IPS DF 6.9 (cell line): ENCODE results near the gene SPPL2B.

Source experiments
- DNase-seq: peaks from one replicate; pipeline ENCODE4 v3.0.0-alpha.2; 2013; ENCODE audit warnings: low read depth, low spot score
- H3K27ac ChIP-seq: one replicate; pipeline ENCODE4 v1.5.1; 2013; ENCODE audit warnings: low read length, control low read depth
- H3K27me3 ChIP-seq: 2 replicates; pipeline ENCODE4 v1.6.1; 2013; ENCODE audit warnings: mild to moderate bottlenecking, low read length; ENCODE audit not compliant: control insufficient read depth, insufficient read depth
- H3K36me3 ChIP-seq: 2 replicates; pipeline ENCODE4 v1.6.1; 2013; ENCODE audit warnings: low read length; ENCODE audit not compliant: control insufficient read depth, insufficient read depth
- H3K4me1 ChIP-seq: 2 replicates; pipeline ENCODE4 v1.6.1; 2013; ENCODE audit warnings: low read length; ENCODE audit not compliant: control insufficient read depth, insufficient read depth
- H3K4me3 ChIP-seq: 2 replicates; pipeline ENCODE4 v1.5.1; 2013; ENCODE audit warnings: mild to moderate bottlenecking, low read length
- H3K9me3 ChIP-seq: 2 replicates; pipeline ENCODE4 v1.6.1; 2013; ENCODE audit warnings: low read length, inconsistent platforms; ENCODE audit not compliant: control insufficient read depth, insufficient read depth
- WGBS: extraction: QIAGEN DNeasy Blood & Tissue Kit; methylation state at CpG from one replicate; pipeline ENCODE4 v1.1.7; 2013; ENCODE audit warnings: mixed read lengths, missing lambda C conversion rate; ENCODE audit not compliant: insufficient read length, insufficient coverage; 5-methylcytosine and 5-hydroxymethylcytosine counted together

Gene SPPL2B

DNA sequence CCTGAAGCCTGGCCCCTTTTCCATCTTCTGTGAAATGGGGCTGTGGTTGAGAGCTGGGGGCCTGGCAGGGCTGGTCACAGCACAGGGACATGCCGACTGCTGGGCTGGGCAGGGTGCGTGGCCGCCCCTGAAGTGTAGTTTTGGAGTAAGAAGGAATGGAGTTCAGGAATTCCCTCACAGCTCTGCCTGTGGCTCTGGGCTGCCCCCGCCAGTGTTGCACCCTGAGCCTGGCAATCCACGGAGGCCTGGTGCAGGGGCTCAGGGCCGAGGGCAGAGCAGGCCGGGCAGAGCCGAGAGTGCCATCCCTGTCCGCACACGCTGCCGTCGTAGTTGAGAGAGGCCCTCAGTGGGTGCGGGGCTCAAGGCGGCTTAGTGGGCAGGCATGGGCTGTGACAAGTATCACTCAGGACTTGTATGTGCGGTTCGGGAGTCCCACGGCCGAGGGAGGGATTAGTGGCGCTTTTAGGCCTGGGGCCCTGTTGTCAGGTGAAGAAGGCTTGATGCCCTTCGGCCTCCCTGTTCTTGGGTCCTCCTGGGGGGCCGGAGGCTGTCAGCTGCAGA, 9.7 kb downstream of the SPPL2B start:
- no peak overlapping the region for H3K27ac ChIP-seq
- H3K4me3 ChIP-seq: no peak overlapping the region
- H3K4me1 ChIP-seq: peaks cover 4% of the 10 kb centered on the region
- no peaks in the 10 kb centered on the region for H3K27me3 ChIP-seq
- no peaks in the 10 kb centered on the region for H3K9me3 ChIP-seq
- peaks cover 22% of the 10 kb centered on the region for H3K36me3 ChIP-seq
- no peak for DNase-seq
- WGBS: no CpG with 5 or more reads among the region's 21 CpGs

- H3K4me3 ChIP-seq: no peak overlapping the region
- WGBS: no CpG with 5 or more reads among the region's 54 CpGs
- no peaks in the 10 kb centered on the region for H3K27me3 ChIP-seq
- no peak for DNase-seq
- H3K36me3 ChIP-seq: peaks cover 22% of the 10 kb centered on the region
- no peaks in the 10 kb centered on the region for H3K9me3 ChIP-seq
- no peak overlapping the region for H3K27ac ChIP-seq
- H3K4me1 ChIP-seq: peaks cover 4% of the 10 kb centered on the region
Measured at GRCh38 chr19:2338751-2339643, 10.5 kb downstream of the SPPL2B start.

GRCh38 chr19:2339644-2340310, 11.3 kb downstream of the SPPL2B start:
- no peak overlapping the region for H3K27ac ChIP-seq
- WGBS: no CpG with 5 or more reads among the region's 52 CpGs

DNA sequence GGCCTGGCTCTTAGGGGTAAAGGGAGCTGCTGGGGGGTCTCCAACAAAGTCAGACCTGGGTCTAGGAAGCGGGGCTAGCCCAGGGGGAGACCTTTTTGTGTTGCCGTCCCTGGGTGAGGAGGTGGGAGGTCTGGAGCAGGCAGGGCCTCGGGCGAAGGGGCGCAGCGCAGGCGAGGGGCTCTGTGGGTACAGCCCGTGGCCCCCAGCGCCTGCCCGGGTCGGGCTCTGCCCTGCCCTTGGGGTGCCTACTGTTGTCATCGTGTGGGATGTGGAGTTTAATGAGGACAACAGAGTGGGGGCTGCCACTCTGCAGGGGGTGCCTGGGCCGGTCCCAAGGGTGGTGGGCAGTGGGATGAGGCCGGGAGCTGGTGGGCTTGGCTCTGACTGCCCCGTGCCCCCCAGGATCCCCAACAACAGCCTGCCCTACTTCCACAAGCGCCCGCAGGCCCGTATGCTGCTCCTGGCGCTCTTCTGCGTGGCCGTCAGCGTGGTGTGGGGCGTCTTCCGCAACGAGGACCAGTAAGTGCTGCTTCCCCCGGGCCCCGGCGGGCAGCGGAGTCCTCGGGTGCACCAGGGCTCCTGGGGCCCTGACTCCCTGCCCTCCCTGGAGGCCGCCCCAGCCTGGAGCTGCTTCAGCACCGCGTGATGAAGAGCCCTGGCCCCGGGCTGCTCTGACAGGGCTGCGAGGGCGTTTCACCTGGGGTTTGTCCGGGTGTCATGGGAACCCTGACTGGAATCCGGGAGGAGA, 12.2 kb downstream of the SPPL2B start:
- no peak for DNase-seq
- Histone ChIP-seq H3K27me3 (no peaks in the 10 kb centered on the region), H3K36me3 (peaks cover 25% of the 10 kb centered on the region), H3K4me3 (no peak overlapping the region), H3K4me1 (peaks cover 4% of the 10 kb centered on the region), H3K27ac (no peak overlapping the region), H3K9me3 (no peaks in the 10 kb centered on the region)
- no CpG with 5 or more reads among the region's 38 CpGs for WGBS

More at GRCh38 chr19:2339644-2340310, 11.3 kb downstream of the SPPL2B start:
- no peak for DNase-seq
- H3K9me3 ChIP-seq: no peaks in the 10 kb centered on the region
- no peak overlapping the region for H3K4me3 ChIP-seq
- H3K36me3 ChIP-seq: peaks cover 22% of the 10 kb centered on the region
- no peaks in the 10 kb centered on the region for H3K27me3 ChIP-seq
- peaks cover 4% of the 10 kb centered on the region for H3K4me1 ChIP-seq

DNA sequence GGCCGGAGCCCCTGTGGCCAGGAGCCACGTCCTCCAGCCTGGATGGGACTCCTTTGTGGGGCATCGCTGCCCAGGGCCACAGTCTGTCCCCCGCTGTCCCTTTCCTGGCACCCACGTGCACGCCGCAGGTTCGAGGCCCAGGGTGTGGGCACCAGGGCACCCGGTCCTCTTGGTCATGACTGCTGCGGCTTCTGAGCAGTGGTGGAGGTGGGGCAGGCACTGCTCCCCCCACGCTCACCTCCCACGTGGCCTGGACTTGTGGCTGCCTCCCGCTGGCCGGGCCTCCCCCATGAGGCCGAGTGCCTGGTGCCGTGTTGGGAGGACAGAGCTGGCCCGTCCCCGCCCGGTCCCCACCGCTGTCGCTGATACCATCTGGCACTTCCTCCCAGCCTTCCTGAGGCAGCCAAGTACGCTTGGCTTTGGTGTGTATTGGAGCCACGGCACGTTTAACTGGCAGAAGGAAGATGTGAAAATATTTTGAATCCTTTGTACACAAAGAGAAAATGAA, 12.8 kb downstream of the SPPL2B start:
- H3K27me3 ChIP-seq: no peaks in the 10 kb centered on the region
- no peaks in the 10 kb centered on the region for H3K9me3 ChIP-seq
- H3K27ac ChIP-seq: no peak overlapping the region
- H3K36me3 ChIP-seq: peaks cover 25% of the 10 kb centered on the region
- DNase-seq: no peak
- no CpG with 5 or more reads among the region's 24 CpGs for WGBS
- H3K4me3 ChIP-seq: no peak overlapping the region
- H3K4me1 ChIP-seq: peaks cover 4% of the 10 kb centered on the region

GRCh38 chr19:2341982-2342381, 13.5 kb downstream of the SPPL2B start:
- H3K36me3 ChIP-seq: peaks cover 20% of the 10 kb centered on the region
- no peak for DNase-seq
- H3K27ac ChIP-seq: no peak overlapping the region
- H3K9me3 ChIP-seq: no peaks in the 10 kb centered on the region
- no CpG with 5 or more reads among the region's 15 CpGs for WGBS
- H3K4me1 ChIP-seq: no peaks in the 10 kb centered on the region
- no peak overlapping the region for H3K4me3 ChIP-seq
- no peaks in the 10 kb centered on the region for H3K27me3 ChIP-seq

DNA sequence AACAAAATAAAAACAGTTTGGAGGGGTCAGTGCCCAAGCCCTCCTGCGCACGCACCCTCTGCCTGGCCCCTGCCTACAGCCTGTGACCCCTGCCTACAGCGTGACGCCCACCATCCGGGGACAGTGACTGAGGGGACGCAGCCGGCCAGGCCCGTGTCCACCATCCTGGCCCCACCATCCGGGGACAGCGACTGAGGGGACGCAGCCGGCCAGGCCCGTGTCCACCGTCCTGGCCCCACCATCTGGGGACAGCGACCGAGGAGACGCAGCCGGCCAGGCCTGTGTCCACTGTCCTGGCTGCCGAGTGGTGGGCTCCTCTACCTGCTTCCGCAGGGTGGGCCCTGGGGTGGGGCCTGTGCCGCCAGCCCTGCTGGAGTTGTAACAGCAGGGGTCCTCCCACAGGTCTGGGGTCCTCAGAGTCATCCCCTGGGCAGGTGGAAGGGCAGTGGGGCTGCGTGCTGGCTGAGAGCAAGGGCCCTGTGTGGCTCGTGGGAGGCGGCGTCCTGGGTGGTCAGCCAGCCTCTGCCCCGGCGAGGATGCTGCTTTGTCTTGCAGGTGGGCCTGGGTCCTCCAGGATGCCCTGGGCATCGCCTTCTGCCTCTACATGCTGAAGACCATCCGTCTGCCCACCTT, 14.3 kb downstream of the SPPL2B start:
- Histone ChIP-seq H3K27ac (no peak overlapping the region), H3K27me3 (no peaks in the 10 kb centered on the region), H3K9me3 (no peaks in the 10 kb centered on the region), H3K4me3 (no peak overlapping the region), H3K36me3 (peaks cover 20% of the 10 kb centered on the region), H3K4me1 (no peaks in the 10 kb centered on the region)
- DNase-seq: no peak
- no CpG with 5 or more reads among the region's 29 CpGs for WGBS

GRCh38 chr19:2343289-2343982, 15.0 kb downstream of the SPPL2B start:
- no CpG with 5 or more reads among the region's 31 CpGs for WGBS
- Histone ChIP-seq H3K4me1 (no peaks in the 10 kb centered on the region), H3K9me3 (no peaks in the 10 kb centered on the region), H3K27me3 (no peaks in the 10 kb centered on the region), H3K36me3 (peaks cover 20% of the 10 kb centered on the region), H3K27ac (no peak overlapping the region), H3K4me3 (no peak overlapping the region)
- no peak for DNase-seq

GRCh38 chr19:2344381-2344870, 15.9 kb downstream of the SPPL2B start:
- no peak for DNase-seq
- Histone ChIP-seq H3K4me3 (no peak overlapping the region), H3K36me3 (peaks cover 18% of the 10 kb centered on the region), H3K27ac (no peak overlapping the region), H3K27me3 (no peaks in the 10 kb centered on the region), H3K4me1 (no peaks in the 10 kb centered on the region), H3K9me3 (no peaks in the 10 kb centered on the region)
- WGBS: no CpG with 5 or more reads among the region's 24 CpGs
